Measurements from ENCODE around the gene ZNF490. TPM values are rescaled to one million over a fixed set of nuclear protein-coding genes. Genes with fewer than 3 reads are reported as not detected.
"Not testable (repeated sequence)": the region's sequence is repeated elsewhere in the genome, so short reads cannot be mapped to it uniquely, and the experiment has no call there.

Gene ZNF490
- polyA plus RNA-seq, 3 donors from 2014 or later = 3.1 to 8.2 (median 3.5) TPM

- Mint-ChIP-seq H3K4me3 (no peak overlapping the region), H3K36me3 (peaks cover 4% of the 10 kb centered on the region in 3 donors), H3K9me3 (no peaks in the 10 kb centered on the region), H3K4me1 (peaks cover 0 to 7% of the 10 kb centered on the region in 2 donors), H3K27me3 (ENCODE audit: low read depth in 3 of 3) (no peaks in the 10 kb centered on the region), H3K27ac (peak overlapping the region in 2 of 6 donors; percentile 7 to 55)
- DNase-seq = no peak
These were observed 6.9 kb downstream of the ZNF490 start for GRCh38 chr19:12603714-12604113.

- Mint-ChIP-seq H3K9me3 (no peaks in the 10 kb centered on the region), H3K36me3 (peaks cover 10 to 15% (median 10%) of the 10 kb centered on the region in 3 donors), H3K27ac (no peak overlapping the region), H3K27me3 (ENCODE audit: low read depth in 3 of 3) (no peaks in the 10 kb centered on the region), H3K4me3 (no peak overlapping the region), H3K4me1 (peaks cover 0 to 2% of the 10 kb centered on the region in 2 donors)
- no peak for DNase-seq
These were observed 13.0 kb downstream of the ZNF490 start for GRCh38 chr19:12597594-12597993.

- peaks cover 9 to 19% (median 9%) of the 10 kb centered on the region in 3 donors for H3K36me3 Mint-ChIP-seq
- DNase-seq = no peak
- no peaks in the 10 kb centered on the region for H3K27me3 Mint-ChIP-seq (ENCODE audit: low read depth in 3 of 3)
- peaks cover 0 to 2% of the 10 kb centered on the region in 2 donors for H3K4me1 Mint-ChIP-seq
- H3K9me3 Mint-ChIP-seq = no peaks in the 10 kb centered on the region
- H3K27ac Mint-ChIP-seq = no peak overlapping the region
- H3K4me3 Mint-ChIP-seq = no peak overlapping the region
These were observed 13.6 kb downstream of the ZNF490 start for GRCh38 chr19:12596927-12597548.

- Mint-ChIP-seq H3K27ac (no peak overlapping the region), H3K4me3 (no peak overlapping the region), H3K36me3 (peaks cover 6 to 21% (median 6%) of the 10 kb centered on the region in 3 donors), H3K9me3 (no peaks in the 10 kb centered on the region), H3K4me1 (peaks cover 0 to 1% of the 10 kb centered on the region in 2 donors), H3K27me3 (ENCODE audit: low read depth in 3 of 3) (no peaks in the 10 kb centered on the region)
- DNase-seq = no peak
These were observed 14.1 kb downstream of the ZNF490 start for GRCh38 chr19:12596485-12596884.

GRCh38 chr19:12581100-12581499 is 29.5 kb downstream of the ZNF490 start:
- no peaks in the 10 kb centered on the region for H3K4me1 Mint-ChIP-seq
- no peak overlapping the region for H3K27ac Mint-ChIP-seq
- no peak overlapping the region for H3K4me3 Mint-ChIP-seq
- peaks cover 0 to 2% (median 0%) of the 10 kb centered on the region in 3 donors for H3K27me3 Mint-ChIP-seq (ENCODE audit: low read depth in 3 of 3)
- DNase-seq = no peak
- peaks cover 38 to 52% (median 39%) of the 10 kb centered on the region in 3 donors for H3K36me3 Mint-ChIP-seq
- H3K9me3 Mint-ChIP-seq = peaks cover 6 to 18% (median 8%) of the 10 kb centered on the region in 6 donors

GRCh38 chr19:12580180-12580694 is 30.4 kb downstream of the ZNF490 start:
- no peaks in the 10 kb centered on the region for H3K4me1 Mint-ChIP-seq
- peaks cover 6 to 18% (median 8%) of the 10 kb centered on the region in 6 donors for H3K9me3 Mint-ChIP-seq
- no peak for DNase-seq
- peaks cover 38 to 52% (median 39%) of the 10 kb centered on the region in 3 donors for H3K36me3 Mint-ChIP-seq
- H3K4me3 Mint-ChIP-seq = no peak overlapping the region
- H3K27me3 Mint-ChIP-seq (ENCODE audit: low read depth in 3 of 3) = peaks cover 0 to 2% (median 0%) of the 10 kb centered on the region in 3 donors
- H3K27ac Mint-ChIP-seq = no peak overlapping the region

GRCh38 chr19:12578641-12579040 is 32.0 kb downstream of the ZNF490 start:
- peaks cover 6 to 18% (median 8%) of the 10 kb centered on the region in 6 donors for H3K9me3 Mint-ChIP-seq
- H3K27ac Mint-ChIP-seq = peak overlapping the region in 1 of 6 donors; percentile 8
- H3K36me3 Mint-ChIP-seq = peaks cover 37 to 51% (median 37%) of the 10 kb centered on the region in 3 donors
- H3K4me3 Mint-ChIP-seq = no peak overlapping the region
- peaks cover 0 to 2% (median 0%) of the 10 kb centered on the region in 3 donors for H3K27me3 Mint-ChIP-seq (ENCODE audit: low read depth in 3 of 3)
- no peak for DNase-seq
- H3K4me1 Mint-ChIP-seq = peaks cover 5 to 7% of the 10 kb centered on the region in 2 donors

GRCh38 chr19:12574036-12574435 is 36.6 kb downstream of the ZNF490 start:
- peaks cover 9 to 11% (median 10%) of the 10 kb centered on the region in 3 donors for H3K36me3 Mint-ChIP-seq
- H3K27me3 Mint-ChIP-seq (ENCODE audit: low read depth in 3 of 3) = no peaks in the 10 kb centered on the region
- no peak for DNase-seq
- no peak overlapping the region for H3K4me3 Mint-ChIP-seq
- peak overlapping the region in 2 of 6 donors; percentile 35 to 41 for H3K27ac Mint-ChIP-seq
- peaks cover 5 to 12% of the 10 kb centered on the region in 2 donors for H3K4me1 Mint-ChIP-seq
- H3K9me3 Mint-ChIP-seq = no peaks in the 10 kb centered on the region

GRCh38 chr19:12567951-12568350 is 42.7 kb downstream of the ZNF490 start:
- H3K27me3 Mint-ChIP-seq (ENCODE audit: low read depth in 3 of 3) = peaks cover 0 to 3% (median under 1%) of the 10 kb centered on the region in 3 donors
- H3K27ac Mint-ChIP-seq = no peak overlapping the region
- peaks cover 4 to 11% of the 10 kb centered on the region in 2 donors for H3K4me1 Mint-ChIP-seq
- no peaks in the 10 kb centered on the region for H3K9me3 Mint-ChIP-seq
- DNase-seq = no peak
- no peaks in the 10 kb centered on the region for H3K36me3 Mint-ChIP-seq
- no peak overlapping the region for H3K4me3 Mint-ChIP-seq

GRCh38 chr19:12566380-12566779 is 44.2 kb downstream of the ZNF490 start:
- not testable (repeated sequence) for H3K4me1 Mint-ChIP-seq; H3K9me3 Mint-ChIP-seq; H3K27ac Mint-ChIP-seq; DNase-seq; H3K27me3 Mint-ChIP-seq (ENCODE audit: low read depth in 3 of 3); H3K4me3 Mint-ChIP-seq; H3K36me3 Mint-ChIP-seq

- peak; percentile 80 to 82 (median 80) for DNase-seq
- Mint-ChIP-seq H3K4me3 (no peak overlapping the region), H3K4me1 (peaks cover 4 to 6% of the 10 kb centered on the region in 2 donors), H3K36me3 (no peaks in the 10 kb centered on the region), H3K27ac (peak overlapping the region in 1 of 6 donors; percentile 20), H3K27me3 (ENCODE audit: low read depth in 3 of 3) (peaks cover 0 to 3% (median 3%) of the 10 kb centered on the region in 3 donors), H3K9me3 (no peaks in the 10 kb centered on the region)
These were observed 46.5 kb downstream of the ZNF490 start for GRCh38 chr19:12564016-12564664.

GRCh38 chr19:12555456-12555930 is 55.1 kb downstream of the ZNF490 start:
- no peak overlapping the region for H3K27ac Mint-ChIP-seq

GRCh38 chr19:12551060-12551832 is 59.4 kb downstream of the ZNF490 start, which contains the start of gene ZNF564:
Gene ZNF564, minus strand, starts transcription at chr19:12551482. Its CDS starts 150 bp downstream, at chr19:12551332.
- Mint-ChIP-seq H3K36me3 (peaks cover 0 to 3% (median 0%) of the 10 kb centered on the region in 3 donors), H3K4me3 (peak within 1 kb of the TSS; percentile 95 to 99 (median 97)), H3K27ac (peak within 1 kb of the TSS; percentile 88 to 98 (median 96)), H3K4me1 (peaks cover 50 to 61% of the 10 kb centered on the region in 2 donors), H3K9me3 (no peaks in the 10 kb centered on the region), H3K27me3 (ENCODE audit: low read depth in 3 of 3) (peaks cover 3 to 12% (median 3%) of the 10 kb centered on the region in 3 donors)
- DNase-seq = peak; percentile 97

More at GRCh38 chr19:12555456-12555930, 55.1 kb downstream of the ZNF490 start:
- peaks cover 23 to 28% of the 10 kb centered on the region in 2 donors for H3K4me1 Mint-ChIP-seq
- no peak for DNase-seq
- no peaks in the 10 kb centered on the region for H3K36me3 Mint-ChIP-seq
- peaks cover 3 to 11% (median 3%) of the 10 kb centered on the region in 3 donors for H3K27me3 Mint-ChIP-seq (ENCODE audit: low read depth in 3 of 3)
- H3K9me3 Mint-ChIP-seq = no peaks in the 10 kb centered on the region
- no peak overlapping the region for H3K4me3 Mint-ChIP-seq
